Ishikawa (cell line): ENCODE data around the gene P3H2.

ENCODE experiments used
- CEBPB ChIP-seq: IDR thresholded peaks from 2 replicates; pipeline ENCODE4 v1.6.1; 2012
- CREB1 ChIP-seq: IDR thresholded peaks from 2 replicates; pipeline ENCODE4 v1.6.1; 2012; ENCODE audit warnings: low read depth
- EGR1 ChIP-seq: IDR thresholded peaks from 2 replicates; pipeline ENCODE4 v1.6.1; 2012
- EP300 ChIP-seq: IDR thresholded peaks from 2 replicates; pipeline ENCODE4 v1.6.1; 2012; ENCODE audit warnings: borderline replicate concordance
- FOXM1 ChIP-seq: IDR thresholded peaks from 2 replicates; pipeline ENCODE4 v1.6.1; 2012; ENCODE audit warnings: low read depth, borderline replicate concordance
- MAX ChIP-seq: IDR thresholded peaks from 2 replicates; pipeline ENCODE4 v1.6.1; 2012
- NFIC ChIP-seq: IDR thresholded peaks from 2 replicates; pipeline ENCODE4 v1.6.1; 2012
- RAD21 ChIP-seq: IDR thresholded peaks from 2 replicates; pipeline ENCODE4 v1.6.1; 2012; ENCODE audit warnings: low read depth
- REST ChIP-seq: IDR thresholded peaks from 2 replicates; pipeline ENCODE4 v1.6.1; 2012; ENCODE audit warnings: low read depth, mild to moderate bottlenecking
- TAF1 ChIP-seq: IDR thresholded peaks from 2 replicates; pipeline ENCODE4 v1.6.1; 2012; ENCODE audit warnings: low read depth, mild to moderate bottlenecking
- TCF12 ChIP-seq: IDR thresholded peaks from 2 replicates; pipeline ENCODE4 v1.6.1; 2012; ENCODE audit warnings: low read depth
- TEAD4 ChIP-seq: IDR thresholded peaks from 2 replicates; pipeline ENCODE4 v1.6.1; 2012
- USF1 ChIP-seq: IDR thresholded peaks from 2 replicates; pipeline ENCODE4 v1.6.1; 2012
- YY1 ChIP-seq: IDR thresholded peaks from 2 replicates; pipeline ENCODE4 v1.6.1; 2012; ENCODE audit warnings: low read depth
- ZBTB7A ChIP-seq: IDR thresholded peaks from 2 replicates; pipeline ENCODE4 v1.6.1; 2012; ENCODE audit warnings: low read depth

The P3H2 gene

GRCh38 chr3:190125436-190126068 lies 4.9 kb upstream of the P3H2 start:
- TF ChIP-seq ZBTB7A: no peak
- no peak for TF ChIP-seq NFIC
- no peak for TF ChIP-seq TEAD4
- no peak for TF ChIP-seq TCF12
- no peak for TF ChIP-seq RAD21
- no peak for TF ChIP-seq FOXM1
- no peak for TF ChIP-seq EGR1
- no peak for TF ChIP-seq YY1
- TF ChIP-seq MAX: no peak
- TF ChIP-seq CREB1: no peak
- no peak for TF ChIP-seq CEBPB
- no peak for TF ChIP-seq TAF1
- TF ChIP-seq REST: no peak
- TF ChIP-seq EP300: no peak
- TF ChIP-seq USF1: no peak

GRCh38 chr3:190124067-190124466 lies 3.4 kb upstream of the P3H2 start:
- no peak for TF ChIP-seq RAD21
- no peak for TF ChIP-seq TEAD4
- TF ChIP-seq EGR1: no peak
- TF ChIP-seq NFIC: no peak
- TF ChIP-seq FOXM1: no peak
- TF ChIP-seq CEBPB: no peak
- no peak for TF ChIP-seq USF1
- TF ChIP-seq YY1: no peak
- TF ChIP-seq TAF1: no peak
- TF ChIP-seq EP300: no peak
- TF ChIP-seq TCF12: no peak

GRCh38 chr3:190122198-190122771 lies 1.6 kb upstream of the P3H2 start:
- no peak for TF ChIP-seq CREB1
- TF ChIP-seq FOXM1: no peak
- no peak for TF ChIP-seq TAF1
- no peak for TF ChIP-seq REST
- no peak for TF ChIP-seq EP300
- TF ChIP-seq MAX: no peak
- no peak for TF ChIP-seq NFIC
- no peak for TF ChIP-seq CEBPB
- no peak for TF ChIP-seq TCF12

GRCh38 chr3:190121383-190121782 lies 686 bp upstream of the P3H2 start:
- no peak for TF ChIP-seq RAD21
- no peak for TF ChIP-seq FOXM1
- no peak for TF ChIP-seq EP300
- no peak for TF ChIP-seq EGR1
- no peak for TF ChIP-seq TAF1
- TF ChIP-seq YY1: no peak
- TF ChIP-seq NFIC: no peak

GRCh38 chr3:190121061-190121377 lies 322 bp upstream of the P3H2 start:
- no peak for TF ChIP-seq RAD21
- TF ChIP-seq TAF1: no peak
- no peak for TF ChIP-seq YY1
- no peak for TF ChIP-seq REST
- no peak for TF ChIP-seq EGR1
